Ovary (tissue), 9 donors: ENCODE measurements around the gene TM7SF3. TPM values are rescaled to one million over a fixed set of nuclear protein-coding genes. Genes with fewer than 3 reads are reported as not detected.

Source experiments
- DNase-seq, 5 donors: peaks; one replicate each; pipeline ENCODE4 v3.0.0-alpha.2; 2019 to 2020
- H3K27ac ChIP-seq, 2 donors: fragments of 200-600 bp; one replicate each; pipeline versions ENCODE4 v1.5.1 to v1.8.0; 2019 to 2022
- H3K27me3 ChIP-seq: fragments of 200-600 bp; one replicate; pipeline ENCODE4 v1.8.0; 2022
- H3K36me3 ChIP-seq: fragments of 200-600 bp; sonication (generic); one replicate; pipeline ENCODE4 v1.5.1; 2019
- H3K4me1 ChIP-seq: one replicate; pipeline ENCODE4 v1.8.1; 2013; ENCODE audit warnings: mild to moderate bottlenecking, moderate library complexity; ENCODE audit not compliant: insufficient read depth
- H3K4me3 ChIP-seq: fragments of 200-600 bp; sonication (generic); one replicate; pipeline ENCODE4 v1.5.1; 2017
- H3K9me3 ChIP-seq, 2 donors: fragments of 200-600 bp in 1 of 2; sonication (generic) in 1 of 2; one replicate each; pipeline versions ENCODE4 v1.5.1 to v1.8.1; 2013 to 2019; ENCODE audit warnings: mild to moderate bottlenecking in 1 of 2, moderate library complexity in 1 of 2
- CTCF ChIP-seq, 3 donors: fragments of 450-650 bp in 2 of 3; fragments of 200-600 bp in 1 of 3; IDR thresholded peaks; one replicate each; pipeline versions ENCODE4 v1.5.1 to v1.8.0; 2016 to 2022; ENCODE audit warnings: antibody characterized with exemption in 3 of 3, mild to moderate bottlenecking in 1 of 3
- EP300 ChIP-seq: sonication (generic); formaldehyde crosslinking; IDR thresholded peaks from one replicate; pipeline ENCODE4 v1.6.1; 2017; ENCODE audit warnings: antibody characterized with exemption
- POLR2A ChIP-seq: fragments of 450-650 bp; IDR thresholded peaks from one replicate; pipeline ENCODE4 v1.6.1; 2017; ENCODE audit warnings: antibody characterized with exemption, mild to moderate bottlenecking, moderate library complexity
- whole genome bisulfite sequencing, 3 donors: extraction: QIAGEN DNeasy Blood & Tissue Kit in 1 of 3; methylation state at CpG; one replicate each; pipeline versions ENCODE4 v1.1.5 to v1.1.7; 2013 to 2017; 5-methylcytosine and 5-hydroxymethylcytosine counted together
- intact Hi-C, 4 donors: fragments of 100-400 bp; cut with DNase I; formaldehyde crosslinking; loops; one replicate each; pipeline versions ENCODE4 v1.11.0 to v1.15.1; 2022 to 2023
- polyA plus RNA-seq, 2 donors: library from polyadenylated mRNA; stranded (reverse); fragments of 200-250 nt in 1 of 2; fragments of 350-450 nt in 1 of 2; fragmentation: Illumina TruSeq in 1 of 2; extraction: RNeasy Lipid Tissue Mini Kit (QIAGEN cat#74804) in 1 of 2; gene quantifications; one replicate each; pipeline ENCODE4 v1.2.3, GENCODE V29; 2013 to 2014
- total RNA-seq, 7 donors: library from RNA; depleted of rRNA in 2 of 7; stranded (reverse); fragments of >200 nt in 2 of 7; fragmentation: NEBNext Ultra II Directional in 3 of 7; extraction: Animal tissue kit (Norgen Biotek cat#: 25700) in 3 of 7; gene quantifications; one replicate each; pipeline versions ENCODE4 v1.1.0 to v1.2.4, GENCODE V29; 2016 to 2023
- donor health status: DM: no; HTN: no; CAD: no; lungs with moderate emphysema.
- donor health status: DM: no; HTN: no; CAD: no.
- donor health status: Bipolar disorder and iron deficiency.
- donor health status: DM: yes; HTN: yes; CAD: no.
- donor health status: DM: no; HTN: no; CAD: no.
- donor health status: DM: yes; HTN: yes; CAD: no.

Gene TM7SF3
- total and polyA plus RNA-seq, 9 donors: 35.2 to 117 (median 44.2) TPM

GRCh38 chr12:27003421-27004381 is 10.5 kb downstream of the TM7SF3 start:
- intact Hi-C loops: no loop called here
- no peaks in the 10 kb centered on the region for H3K36me3 ChIP-seq
- DNase-seq: no peak
- TF ChIP-seq EP300: no peak
- no peaks in the 10 kb centered on the region for H3K4me1 ChIP-seq
- H3K27ac ChIP-seq: no peak overlapping the region
- 93 to 94% (median 93%) methylated on average over 6 of the region's 6 CpGs for WGBS, 3 donors
- H3K9me3 ChIP-seq: no peaks in the 10 kb centered on the region
- no peak overlapping the region for H3K4me3 ChIP-seq
- H3K27me3 ChIP-seq: no peaks in the 10 kb centered on the region

GRCh38 chr12:27002141-27002540 is 12.0 kb downstream of the TM7SF3 start:
- no peak for DNase-seq
- 75 to 78% (median 76%) methylated on average over 5 of the region's 5 CpGs for WGBS, 3 donors
- H3K4me3 ChIP-seq: no peak overlapping the region
- no peaks in the 10 kb centered on the region for H3K9me3 ChIP-seq
- no peak for TF ChIP-seq EP300
- no peak for TF ChIP-seq CTCF (IDR thresholded peaks at IDR 0.05)
- TF ChIP-seq POLR2A: no peak
- H3K27ac ChIP-seq: no peak overlapping the region
- H3K4me1 ChIP-seq: no peaks in the 10 kb centered on the region
- H3K36me3 ChIP-seq: no peaks in the 10 kb centered on the region
- intact Hi-C loops: no loop called here
- no peaks in the 10 kb centered on the region for H3K27me3 ChIP-seq

- 92 to 93% (median 92%) methylated on average over 5 of the region's 5 CpGs for WGBS, 3 donors
- TF ChIP-seq EP300 (no peak), CTCF (IDR thresholded peaks at IDR 0.05) (no peak), POLR2A (no peak)
- H3K27ac ChIP-seq: no peak overlapping the region
- no peaks in the 10 kb centered on the region for H3K4me1 ChIP-seq
- no peaks in the 10 kb centered on the region for H3K9me3 ChIP-seq
- intact Hi-C loops: no loop called here
- no peaks in the 10 kb centered on the region for H3K27me3 ChIP-seq
- H3K36me3 ChIP-seq: no peaks in the 10 kb centered on the region
- DNase-seq: no peak
- H3K4me3 ChIP-seq: no peak overlapping the region
Measured at GRCh38 chr12:27001663-27002062, 12.5 kb downstream of the TM7SF3 start.

GRCh38 chr12:27000961-27001360 is 13.2 kb downstream of the TM7SF3 start:
- TF ChIP-seq EP300: no peak
- TF ChIP-seq CTCF (IDR thresholded peaks at IDR 0.05): no peak
- TF ChIP-seq POLR2A: no peak
- no peak for DNase-seq
- H3K27ac ChIP-seq: no peak overlapping the region
- no peaks in the 10 kb centered on the region for H3K36me3 ChIP-seq
- H3K4me1 ChIP-seq: no peaks in the 10 kb centered on the region
- no peak overlapping the region for H3K4me3 ChIP-seq
- H3K27me3 ChIP-seq: no peaks in the 10 kb centered on the region
- WGBS, 3 donors: 85 to 90% (median 85%) methylated on average over 1 of the region's 1 CpG
- no peaks in the 10 kb centered on the region for H3K9me3 ChIP-seq
- intact Hi-C loops: no loop called here

DNA sequence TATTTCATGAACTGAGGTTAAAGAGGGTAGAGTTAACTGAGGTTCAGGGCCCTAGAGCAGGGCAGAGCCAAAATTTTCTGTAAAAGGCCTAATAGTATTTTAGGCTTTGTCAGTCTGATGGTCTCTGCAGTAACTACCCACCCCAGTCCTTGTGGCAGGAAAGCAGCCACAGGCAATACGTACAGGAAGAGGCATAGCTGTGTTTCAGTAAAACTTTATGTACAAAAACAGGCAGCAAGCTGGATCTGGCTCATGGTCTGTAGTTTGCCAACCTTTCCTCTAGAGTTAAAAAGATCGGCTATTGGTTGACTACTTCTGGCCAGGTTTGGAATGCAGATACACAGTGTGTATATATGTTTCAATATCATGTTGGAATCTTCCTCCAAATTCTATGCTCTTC is 17.2 kb downstream of the TM7SF3 start:
- intact Hi-C loops: no loop called here
- no peak for DNase-seq
- Histone ChIP-seq H3K36me3 (no peaks in the 10 kb centered on the region), H3K27me3 (no peaks in the 10 kb centered on the region), H3K27ac (no peak overlapping the region), H3K9me3 (no peaks in the 10 kb centered on the region), H3K4me3 (no peak overlapping the region), H3K4me1 (no peaks in the 10 kb centered on the region)
- TF ChIP-seq POLR2A: no peak
- TF ChIP-seq EP300: no peak
- no peak for TF ChIP-seq CTCF (IDR thresholded peaks at IDR 0.05)
- WGBS, 3 donors: 88 to 91% (median 90%) methylated on average over 2 of the region's 2 CpGs
